WTC11 (cell line): ENCODE measurements around the gene ANKRD49.

Source experiments
- ELF4 ChIP-seq: sonication (generic); formaldehyde crosslinking; IDR thresholded peaks from 2 replicates; pipeline ENCODE4 v1.8.1; 2022; ENCODE audit warnings: low read depth, mild to moderate bottlenecking, moderate library complexity, missing genetic modification reagents
- NFYB ChIP-seq: sonication (generic); formaldehyde crosslinking; conservative IDR thresholded peaks from 2 replicates; pipeline ENCODE4 v1.8.0; 2022; ENCODE audit warnings: low read depth, missing genetic modification reagents
- RELA ChIP-seq: sonication (generic); formaldehyde crosslinking; IDR thresholded peaks from 2 replicates; pipeline ENCODE4 v1.8.1; 2022; ENCODE audit warnings: missing genetic modification reagents, mild to moderate bottlenecking, borderline replicate concordance
- ZNF232 ChIP-seq: sonication (generic); formaldehyde crosslinking; IDR thresholded peaks from 2 replicates; pipeline ENCODE4 v1.8.0; 2022; ENCODE audit warnings: mild to moderate bottlenecking, missing genetic modification reagents
- TF ChIP-seq, protein P1 (sequence below): fragments of 200-600 bp; IDR thresholded peaks from 2 replicates; pipeline ENCODE4 v1.8.0; 2022; ENCODE audit warnings: antibody characterized with exemption
- TF ChIP-seq, protein P2 (sequence below): sonication (generic); formaldehyde crosslinking; IDR thresholded peaks from 2 replicates; pipeline ENCODE4 v1.8.0; 2022; ENCODE audit warnings: missing genetic modification reagents
- TF ChIP-seq, protein P3 (sequence below): sonication (generic); formaldehyde crosslinking; IDR thresholded peaks from 2 replicates; pipeline ENCODE4 v1.8.0; 2023; ENCODE audit warnings: mild to moderate bottlenecking, missing genetic modification reagents
- TF ChIP-seq, protein P4 (sequence below): sonication (generic); formaldehyde crosslinking; IDR thresholded peaks from 2 replicates; pipeline ENCODE4 v1.8.1; 2022; ENCODE audit warnings: low read depth, missing genetic modification reagents, borderline replicate concordance

DNA sequence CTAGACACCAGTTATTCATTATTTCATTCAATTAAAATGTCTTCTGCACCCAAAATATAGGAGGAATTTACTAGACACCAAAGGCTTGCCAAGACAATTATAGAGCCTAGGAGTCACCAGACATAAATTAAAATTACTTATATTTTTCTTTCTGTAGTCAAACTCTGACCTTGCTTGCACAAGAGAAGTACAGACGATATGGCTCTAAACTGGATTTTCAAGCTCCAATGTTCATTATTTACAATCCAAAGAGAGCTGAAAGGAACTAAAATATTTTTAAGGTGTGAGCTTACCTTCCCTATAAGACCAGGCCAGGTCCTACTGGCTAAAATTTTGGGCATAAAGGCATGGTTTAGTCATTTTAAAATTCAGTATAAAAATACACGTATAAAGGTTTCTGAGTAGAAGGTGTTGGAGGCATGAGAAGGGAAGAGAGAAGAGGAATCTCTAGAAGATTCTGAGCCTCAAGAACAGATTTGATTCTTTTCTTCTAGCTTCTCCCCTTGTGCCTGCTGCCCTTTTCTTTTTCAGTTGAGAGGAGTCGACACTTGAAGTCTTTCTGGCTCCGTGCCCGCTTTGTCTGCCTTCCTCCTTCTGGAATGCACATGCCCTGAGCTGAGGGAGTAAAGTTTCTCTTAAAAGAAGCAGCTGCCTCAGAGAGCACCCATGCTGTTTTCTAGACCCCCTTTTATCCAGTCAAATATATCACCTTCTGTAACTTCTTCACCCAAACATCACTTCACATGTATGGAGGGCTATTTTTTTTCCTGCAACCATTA, 32.0 kb downstream of the ANKRD49 start:
- TF ChIP-seq, protein P1, sequence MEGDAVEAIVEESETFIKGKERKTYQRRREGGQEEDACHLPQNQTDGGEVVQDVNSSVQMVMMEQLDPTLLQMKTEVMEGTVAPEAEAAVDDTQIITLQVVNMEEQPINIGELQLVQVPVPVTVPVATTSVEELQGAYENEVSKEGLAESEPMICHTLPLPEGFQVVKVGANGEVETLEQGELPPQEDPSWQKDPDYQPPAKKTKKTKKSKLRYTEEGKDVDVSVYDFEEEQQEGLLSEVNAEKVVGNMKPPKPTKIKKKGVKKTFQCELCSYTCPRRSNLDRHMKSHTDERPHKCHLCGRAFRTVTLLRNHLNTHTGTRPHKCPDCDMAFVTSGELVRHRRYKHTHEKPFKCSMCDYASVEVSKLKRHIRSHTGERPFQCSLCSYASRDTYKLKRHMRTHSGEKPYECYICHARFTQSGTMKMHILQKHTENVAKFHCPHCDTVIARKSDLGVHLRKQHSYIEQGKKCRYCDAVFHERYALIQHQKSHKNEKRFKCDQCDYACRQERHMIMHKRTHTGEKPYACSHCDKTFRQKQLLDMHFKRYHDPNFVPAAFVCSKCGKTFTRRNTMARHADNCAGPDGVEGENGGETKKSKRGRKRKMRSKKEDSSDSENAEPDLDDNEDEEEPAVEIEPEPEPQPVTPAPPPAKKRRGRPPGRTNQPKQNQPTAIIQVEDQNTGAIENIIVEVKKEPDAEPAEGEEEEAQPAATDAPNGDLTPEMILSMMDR, result no peak
- TF ChIP-seq, protein P2, sequence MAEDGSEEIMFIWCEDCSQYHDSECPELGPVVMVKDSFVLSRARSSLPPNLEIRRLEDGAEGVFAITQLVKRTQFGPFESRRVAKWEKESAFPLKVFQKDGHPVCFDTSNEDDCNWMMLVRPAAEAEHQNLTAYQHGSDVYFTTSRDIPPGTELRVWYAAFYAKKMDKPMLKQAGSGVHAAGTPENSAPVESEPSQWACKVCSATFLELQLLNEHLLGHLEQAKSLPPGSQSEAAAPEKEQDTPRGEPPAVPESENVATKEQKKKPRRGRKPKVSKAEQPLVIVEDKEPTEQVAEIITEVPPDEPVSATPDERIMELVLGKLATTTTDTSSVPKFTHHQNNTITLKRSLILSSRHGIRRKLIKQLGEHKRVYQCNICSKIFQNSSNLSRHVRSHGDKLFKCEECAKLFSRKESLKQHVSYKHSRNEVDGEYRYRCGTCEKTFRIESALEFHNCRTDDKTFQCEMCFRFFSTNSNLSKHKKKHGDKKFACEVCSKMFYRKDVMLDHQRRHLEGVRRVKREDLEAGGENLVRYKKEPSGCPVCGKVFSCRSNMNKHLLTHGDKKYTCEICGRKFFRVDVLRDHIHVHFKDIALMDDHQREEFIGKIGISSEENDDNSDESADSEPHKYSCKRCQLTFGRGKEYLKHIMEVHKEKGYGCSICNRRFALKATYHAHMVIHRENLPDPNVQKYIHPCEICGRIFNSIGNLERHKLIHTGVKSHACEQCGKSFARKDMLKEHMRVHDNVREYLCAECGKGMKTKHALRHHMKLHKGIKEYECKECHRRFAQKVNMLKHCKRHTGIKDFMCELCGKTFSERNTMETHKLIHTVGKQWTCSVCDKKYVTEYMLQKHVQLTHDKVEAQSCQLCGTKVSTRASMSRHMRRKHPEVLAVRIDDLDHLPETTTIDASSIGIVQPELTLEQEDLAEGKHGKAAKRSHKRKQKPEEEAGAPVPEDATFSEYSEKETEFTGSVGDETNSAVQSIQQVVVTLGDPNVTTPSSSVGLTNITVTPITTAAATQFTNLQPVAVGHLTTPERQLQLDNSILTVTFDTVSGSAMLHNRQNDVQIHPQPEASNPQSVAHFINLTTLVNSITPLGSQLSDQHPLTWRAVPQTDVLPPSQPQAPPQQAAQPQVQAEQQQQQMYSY (CRISPR knock-in tag), result no peak
- TF ChIP-seq, protein P3, sequence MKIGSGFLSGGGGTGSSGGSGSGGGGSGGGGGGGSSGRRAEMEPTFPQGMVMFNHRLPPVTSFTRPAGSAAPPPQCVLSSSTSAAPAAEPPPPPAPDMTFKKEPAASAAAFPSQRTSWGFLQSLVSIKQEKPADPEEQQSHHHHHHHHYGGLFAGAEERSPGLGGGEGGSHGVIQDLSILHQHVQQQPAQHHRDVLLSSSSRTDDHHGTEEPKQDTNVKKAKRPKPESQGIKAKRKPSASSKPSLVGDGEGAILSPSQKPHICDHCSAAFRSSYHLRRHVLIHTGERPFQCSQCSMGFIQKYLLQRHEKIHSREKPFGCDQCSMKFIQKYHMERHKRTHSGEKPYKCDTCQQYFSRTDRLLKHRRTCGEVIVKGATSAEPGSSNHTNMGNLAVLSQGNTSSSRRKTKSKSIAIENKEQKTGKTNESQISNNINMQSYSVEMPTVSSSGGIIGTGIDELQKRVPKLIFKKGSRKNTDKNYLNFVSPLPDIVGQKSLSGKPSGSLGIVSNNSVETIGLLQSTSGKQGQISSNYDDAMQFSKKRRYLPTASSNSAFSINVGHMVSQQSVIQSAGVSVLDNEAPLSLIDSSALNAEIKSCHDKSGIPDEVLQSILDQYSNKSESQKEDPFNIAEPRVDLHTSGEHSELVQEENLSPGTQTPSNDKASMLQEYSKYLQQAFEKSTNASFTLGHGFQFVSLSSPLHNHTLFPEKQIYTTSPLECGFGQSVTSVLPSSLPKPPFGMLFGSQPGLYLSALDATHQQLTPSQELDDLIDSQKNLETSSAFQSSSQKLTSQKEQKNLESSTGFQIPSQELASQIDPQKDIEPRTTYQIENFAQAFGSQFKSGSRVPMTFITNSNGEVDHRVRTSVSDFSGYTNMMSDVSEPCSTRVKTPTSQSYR, result no peak
- no peak for TF ChIP-seq NFYB (CRISPR knock-in tag)
- no peak for TF ChIP-seq ZNF232 (CRISPR knock-in tag)
- TF ChIP-seq, protein P4, sequence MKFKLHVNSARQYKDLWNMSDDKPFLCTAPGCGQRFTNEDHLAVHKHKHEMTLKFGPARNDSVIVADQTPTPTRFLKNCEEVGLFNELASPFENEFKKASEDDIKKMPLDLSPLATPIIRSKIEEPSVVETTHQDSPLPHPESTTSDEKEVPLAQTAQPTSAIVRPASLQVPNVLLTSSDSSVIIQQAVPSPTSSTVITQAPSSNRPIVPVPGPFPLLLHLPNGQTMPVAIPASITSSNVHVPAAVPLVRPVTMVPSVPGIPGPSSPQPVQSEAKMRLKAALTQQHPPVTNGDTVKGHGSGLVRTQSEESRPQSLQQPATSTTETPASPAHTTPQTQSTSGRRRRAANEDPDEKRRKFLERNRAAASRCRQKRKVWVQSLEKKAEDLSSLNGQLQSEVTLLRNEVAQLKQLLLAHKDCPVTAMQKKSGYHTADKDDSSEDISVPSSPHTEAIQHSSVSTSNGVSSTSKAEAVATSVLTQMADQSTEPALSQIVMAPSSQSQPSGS (CRISPR knock-in tag), result no peak
- TF ChIP-seq RELA, result no peak
- no peak for TF ChIP-seq ELF4
